UCSD-AML1 (cell line): ENCODE data around the gene WWOX.

Experiments used
- DNase-seq: peaks from one replicate; lab custom pipeline; 2025; ENCODE audit not compliant: unreplicated experiment; lab: John Stamatoyannopoulos, UW

WWOX gene

DNA sequence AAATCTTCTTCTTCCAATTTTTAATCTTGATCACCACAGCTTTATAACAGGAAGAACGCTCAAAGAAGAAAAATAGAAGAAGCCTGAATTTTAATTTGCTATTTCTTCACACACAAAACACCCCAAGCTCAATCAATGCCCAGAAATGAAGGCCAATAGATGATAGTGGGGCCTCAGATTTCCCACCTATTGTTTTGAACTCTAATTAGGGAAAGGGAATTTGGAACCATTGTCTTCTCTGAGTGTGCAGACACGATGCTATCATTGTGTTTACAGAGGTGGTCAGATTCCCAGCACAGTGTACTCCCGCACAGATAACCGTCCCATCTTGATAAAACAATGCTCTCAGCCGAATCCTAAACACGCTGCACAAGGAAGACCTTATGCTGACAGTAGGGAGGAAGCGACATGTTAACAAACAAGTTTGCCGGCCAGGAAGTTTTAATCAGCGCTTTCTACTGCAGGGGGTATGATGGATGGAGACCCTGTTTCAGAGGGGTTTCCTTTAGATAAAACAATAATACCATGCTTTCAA, 816.4 kb downstream of the WWOX start:
- no peak for DNase-seq

DNA sequence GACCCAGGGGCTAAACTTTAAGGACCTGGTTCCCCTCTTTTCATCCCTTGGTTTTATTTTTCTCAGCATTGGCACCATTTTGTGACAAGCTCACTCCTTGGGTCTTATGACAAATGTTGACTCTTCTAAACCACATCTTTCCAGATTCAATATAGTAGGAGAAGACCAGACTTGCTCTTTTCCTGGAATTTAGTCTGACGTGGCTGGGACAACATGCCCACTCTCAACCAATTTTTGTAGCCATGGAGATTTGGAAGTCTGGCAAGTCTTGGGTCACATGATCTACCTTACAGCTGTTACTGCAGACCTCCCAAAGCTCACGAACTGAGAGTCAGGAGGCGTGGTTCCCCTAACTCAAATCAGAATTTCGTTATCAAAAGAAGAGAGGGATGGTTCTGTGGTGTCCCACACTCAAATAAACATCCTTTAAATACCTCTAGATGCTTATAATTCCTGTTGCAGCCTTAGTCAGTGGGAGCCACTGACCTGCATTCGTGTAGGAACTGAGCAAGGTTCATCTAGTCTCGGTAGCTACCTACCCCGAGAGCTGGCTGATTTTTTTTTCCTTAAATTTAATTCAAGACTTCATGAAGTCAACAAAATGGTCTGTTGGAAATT, 817.6 kb downstream of the WWOX start:
- no peak for DNase-seq

- no peak for DNase-seq
Measured at GRCh38 chr16:78918805-78919305, 819.4 kb downstream of the WWOX start.

DNA sequence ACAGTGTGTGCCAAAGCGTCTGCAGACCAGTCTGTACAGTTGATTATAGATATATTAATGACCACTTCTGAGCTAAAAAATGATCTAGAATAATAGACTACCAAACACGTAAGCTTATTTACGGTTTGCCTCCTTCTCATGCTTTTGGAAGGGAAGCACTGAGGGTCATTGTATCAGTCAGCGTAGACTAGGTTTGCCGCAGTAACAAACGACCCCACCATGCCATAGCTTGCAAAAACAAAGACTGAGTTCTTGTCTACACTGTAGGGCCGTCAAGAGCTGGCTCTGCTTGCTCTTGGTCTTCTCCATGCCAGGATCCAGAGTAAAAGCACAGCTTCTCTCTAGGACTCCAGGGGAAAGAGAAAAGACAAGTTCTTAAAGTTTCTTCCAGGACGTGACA, 820.4 kb downstream of the WWOX start:
- no peak for DNase-seq

DNA sequence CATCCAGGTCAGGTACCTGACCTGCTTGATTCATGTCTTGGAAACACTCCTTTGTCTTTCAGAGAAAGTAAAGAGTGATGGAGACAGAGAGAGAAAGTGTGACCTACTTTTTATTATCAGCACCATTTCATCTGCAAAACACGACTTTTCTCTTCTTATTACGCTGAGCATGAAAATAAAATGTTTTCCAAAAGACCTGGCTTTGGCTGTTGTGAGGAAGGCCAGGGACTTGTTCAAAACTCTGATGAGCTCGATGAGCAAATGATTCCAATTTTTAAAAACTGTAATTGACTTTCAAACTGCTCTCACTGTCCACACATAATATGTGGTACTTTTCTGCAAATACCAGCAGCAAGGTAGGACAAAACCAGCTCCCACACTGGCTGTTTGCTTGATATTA, 821.2 kb downstream of the WWOX start:
- DNase-seq, result no peak

DNA sequence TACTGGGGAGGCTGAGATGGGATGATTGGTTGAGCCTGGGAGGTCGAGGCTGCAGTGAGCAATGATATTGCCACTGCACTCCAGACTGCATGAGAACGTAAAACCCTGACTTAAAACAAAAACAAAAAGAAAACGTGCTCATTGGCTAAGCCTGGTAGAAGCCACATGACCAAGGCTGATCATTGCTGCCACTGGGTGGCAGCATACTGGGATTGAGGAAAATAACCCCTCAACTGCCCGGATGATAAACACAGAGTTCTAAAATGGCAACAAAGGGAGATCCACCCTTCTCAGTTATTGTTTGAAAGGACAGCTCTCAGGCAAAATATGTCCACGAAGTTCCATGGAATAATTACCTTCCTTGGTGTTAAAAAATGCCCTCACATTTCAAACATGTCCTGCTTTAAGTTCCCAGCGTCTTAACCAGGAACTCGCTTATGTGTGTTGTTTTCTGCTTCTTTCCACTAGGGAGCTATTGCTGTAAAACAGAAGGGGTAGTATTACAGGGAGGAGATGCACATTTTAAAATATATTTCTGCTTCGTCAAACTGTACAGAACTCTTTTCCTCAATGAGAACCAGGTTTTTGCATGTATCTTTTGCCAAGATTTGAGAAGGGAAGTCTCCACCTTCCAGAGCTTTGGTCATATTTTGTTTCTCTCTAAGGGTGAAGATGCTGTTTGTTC, 825.8 kb downstream of the WWOX start:
- DNase-seq, result peak; percentile 41

GRCh38 chr16:78926723-78927210, 827.3 kb downstream of the WWOX start:
- no peak for DNase-seq

GRCh38 chr16:78927766-78928165, 828.3 kb downstream of the WWOX start:
- no peak for DNase-seq

- DNase-seq, result no peak
Measured at GRCh38 chr16:78929841-78930240, 830.4 kb downstream of the WWOX start.

DNA sequence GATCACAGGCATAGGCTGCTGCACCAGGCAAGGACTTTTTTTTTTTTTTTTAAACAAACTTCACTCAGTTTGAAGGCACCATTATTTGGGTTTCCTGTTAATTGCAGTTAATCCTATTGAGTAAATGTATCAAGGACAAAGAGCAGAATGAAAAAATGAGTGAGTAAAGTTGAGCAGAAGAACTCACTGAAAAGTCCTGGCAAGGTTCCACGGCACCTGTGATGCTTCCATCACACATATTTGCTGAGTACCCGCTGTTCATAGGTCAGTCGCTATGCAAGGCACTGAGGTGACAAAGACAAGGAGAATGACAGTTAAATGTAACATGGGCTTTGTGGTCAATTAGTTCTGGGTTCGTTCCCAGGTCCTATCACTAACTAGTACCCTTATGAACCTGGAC, 831.1 kb downstream of the WWOX start:
- no peak for DNase-seq

DNA sequence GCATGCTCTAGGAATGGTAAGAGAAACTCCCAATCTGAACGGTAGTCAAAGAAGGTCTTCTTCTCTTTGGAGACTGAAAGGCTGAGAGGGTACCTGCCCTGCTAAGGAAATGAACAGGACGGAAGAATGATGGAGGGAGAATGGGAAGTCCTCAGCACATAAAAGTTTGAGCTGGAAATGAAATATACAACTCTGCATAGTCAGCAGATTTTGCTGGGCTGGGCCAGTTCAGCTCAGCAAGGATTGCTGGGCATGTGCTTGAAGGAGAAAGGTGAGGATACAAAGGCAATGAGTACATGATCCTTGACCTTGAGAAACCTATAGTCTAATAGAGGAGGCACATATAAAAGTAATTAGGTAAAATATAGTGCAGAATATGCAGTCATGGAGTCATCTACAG, 831.8 kb downstream of the WWOX start:
- no peak for DNase-seq

GRCh38 chr16:78931678-78932077, 832.2 kb downstream of the WWOX start:
- DNase-seq, result no peak

- DNase-seq, result no peak
Measured at GRCh38 chr16:78932355-78932943, 833.0 kb downstream of the WWOX start.

- DNase-seq, result no peak
Measured at GRCh38 chr16:78936060-78936459, 836.6 kb downstream of the WWOX start.

- DNase-seq, result no peak
Measured at GRCh38 chr16:78939597-78939996, 840.1 kb downstream of the WWOX start.

GRCh38 chr16:78942625-78943245, 843.3 kb downstream of the WWOX start:
- no peak for DNase-seq

GRCh38 chr16:78945336-78945735, 845.9 kb downstream of the WWOX start:
- DNase-seq, result no peak

DNA sequence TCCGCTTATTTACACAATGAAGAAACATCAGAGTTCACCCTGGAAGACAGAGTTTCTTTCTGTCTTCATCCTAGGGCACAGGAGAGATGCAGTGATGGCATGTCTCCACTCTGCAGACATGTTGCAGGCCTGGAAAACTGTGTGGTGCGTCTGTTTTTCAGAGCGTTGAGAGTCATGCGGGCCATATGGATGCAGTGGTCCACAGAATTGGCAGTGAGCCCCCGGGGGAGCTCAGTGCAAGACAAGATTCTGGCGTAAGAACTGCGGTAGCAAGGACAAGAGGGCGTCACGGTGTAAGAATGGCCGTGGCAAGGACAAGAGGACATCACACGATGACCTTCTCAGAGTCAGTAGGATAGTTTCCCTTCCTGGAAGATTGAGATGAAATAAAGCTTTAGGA, 847.1 kb downstream of the WWOX start:
- no peak for DNase-seq

GRCh38 chr16:78950768-78951167, 851.3 kb downstream of the WWOX start:
- no peak for DNase-seq

DNA sequence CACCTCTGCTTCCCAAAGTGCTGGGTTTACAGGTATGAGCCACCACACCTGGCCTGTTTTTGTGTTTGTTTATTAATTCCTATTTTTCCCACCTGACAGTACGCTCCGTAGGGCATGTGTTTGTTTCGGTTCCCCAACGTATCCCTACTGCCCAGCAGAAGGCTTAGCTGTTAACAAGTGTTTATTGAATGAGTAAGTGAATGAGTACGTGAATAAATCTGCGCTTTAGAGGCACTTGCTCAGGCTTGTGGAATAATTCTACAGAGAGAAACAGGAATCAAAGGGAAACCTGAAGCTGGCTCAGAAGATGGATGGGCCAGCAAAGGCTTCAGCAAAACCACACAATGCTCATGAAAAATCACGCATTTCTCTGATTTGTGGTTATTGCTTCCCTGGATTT, 853.2 kb downstream of the WWOX start:
- no peak for DNase-seq

GRCh38 chr16:78953526-78953925, 854.1 kb downstream of the WWOX start:
- no peak for DNase-seq

DNA sequence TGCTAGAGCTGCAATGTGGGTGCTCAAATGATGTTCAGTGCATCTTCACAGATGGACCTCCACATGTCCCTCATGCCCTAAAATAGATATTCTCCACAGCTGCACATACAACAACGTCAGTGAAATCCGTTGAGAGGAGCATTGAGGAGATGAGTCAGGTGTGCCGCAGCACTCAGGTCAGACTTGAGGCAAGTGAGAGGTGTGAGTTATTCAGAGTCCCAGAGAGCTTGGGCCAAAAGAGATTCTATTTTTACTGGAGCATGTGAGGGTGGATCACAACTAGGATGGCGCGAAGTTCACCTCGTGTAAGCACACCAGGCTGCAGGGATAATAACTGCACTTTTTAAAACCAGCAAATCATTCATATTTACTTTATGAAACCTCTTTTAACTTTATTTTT, 855.8 kb downstream of the WWOX start:
- no peak for DNase-seq
